Keratinocyte (primary cell): ENCODE results near the gene HOXC5. TPM values are rescaled to one million over a fixed set of nuclear protein-coding genes. Genes with fewer than 3 reads are reported as not detected.

Experiments used
- DNase-seq: peaks from one replicate; pipeline ENCODE4 v3.0.0-alpha.2; 2011; ENCODE audit warnings: low read depth, missing footprints, low spot score
- FAIRE-seq: peaks from 2 replicates; lab custom pipeline; 2011; peaks lifted over from hg19 to GRCh38; lab: Jason Lieb, UNC
- H2AFZ ChIP-seq: 2 replicates; pipeline ENCODE4 v1.6.0; 2012; ENCODE audit warnings: low read length, control low read depth, inconsistent platforms; ENCODE audit not compliant: control insufficient read depth
- H3K27ac ChIP-seq: 2 replicates; pipeline ENCODE4 v1.5.1; 2011; ENCODE audit warnings: low read length; ENCODE audit not compliant: control insufficient read depth, insufficient read depth
- H3K27me3 ChIP-seq: 3 replicates; pipeline ENCODE4 v1.6.0; 2011; ENCODE audit warnings: low read length; ENCODE audit not compliant: control insufficient read depth, insufficient read depth; ENCODE audit errors: extremely low read depth
- H3K36me3 ChIP-seq, 2 experiments: 2 replicates in 1 of 2; 3 replicates in 1 of 2; pipeline ENCODE4 v1.5.1; 2011; ENCODE audit warnings: low read length in 2 of 2, mild to moderate bottlenecking in 1 of 2; ENCODE audit not compliant: control insufficient read depth in 2 of 2, insufficient read depth in 2 of 2; ENCODE audit errors: extremely low read depth in 1 of 2
- H3K4me1 ChIP-seq: 3 replicates; pipeline ENCODE4 v1.5.1; 2011; ENCODE audit warnings: low read length; ENCODE audit not compliant: control insufficient read depth, insufficient read depth; ENCODE audit errors: extremely low read depth
- H3K4me2 ChIP-seq: 3 replicates; pipeline ENCODE4 v1.6.0; 2011; ENCODE audit warnings: low read depth, low read length; ENCODE audit not compliant: control insufficient read depth, insufficient read depth; ENCODE audit errors: extremely low read depth
- H3K4me3 ChIP-seq, 3 experiments: fragments of 200-600 bp in 1 of 3; sonication (generic) in 1 of 3; 2 replicates in 2 of 3; 3 replicates in 1 of 3; pipeline ENCODE4 v1.5.1; 2011 to 2016; ENCODE audit warnings: low read length in 3 of 3, mild to moderate bottlenecking in 3 of 3, control low read depth in 2 of 3, inconsistent platforms in 1 of 3, low read depth in 1 of 3, mixed read lengths in 1 of 3, mixed run types in 1 of 3, moderate library complexity in 1 of 3; ENCODE audit not compliant: control insufficient read depth in 2 of 3, insufficient read depth in 2 of 3; ENCODE audit errors: extremely low read depth in 1 of 3
- H3K79me2 ChIP-seq: 2 replicates; pipeline ENCODE4 v1.6.0; 2012; ENCODE audit warnings: low read length; ENCODE audit not compliant: control insufficient read depth, insufficient read depth
- H3K9ac ChIP-seq: 3 replicates; pipeline ENCODE4 v1.6.0; 2011; ENCODE audit warnings: low read length; ENCODE audit not compliant: control insufficient read depth, insufficient read depth; ENCODE audit errors: extremely low read depth
- H3K9me1 ChIP-seq: 3 replicates; pipeline ENCODE4 v1.6.0; 2011; ENCODE audit warnings: low read length; ENCODE audit not compliant: control insufficient read depth, insufficient read depth; ENCODE audit errors: extremely low read depth
- H3K9me3 ChIP-seq: 2 replicates; pipeline ENCODE4 v1.5.1; 2012; ENCODE audit warnings: low read depth, low read length; ENCODE audit not compliant: control insufficient read depth
- H4K20me1 ChIP-seq: 3 replicates; pipeline ENCODE4 v1.6.0; 2011; ENCODE audit warnings: low read length; ENCODE audit not compliant: control insufficient read depth, insufficient read depth; ENCODE audit errors: extremely low read depth
- EZH2 ChIP-seq: IDR thresholded peaks from one replicate; pipeline ENCODE4 v1.6.1; 2012; ENCODE audit warnings: inconsistent platforms, mild to moderate bottlenecking, low read length, moderate library complexity
- dilution Hi-C: fragments of 300-500 bp; cut with MboI; formaldehyde crosslinking; loops from one replicate; pipeline ENCODE4 v1.7.0; 2020; ENCODE audit warnings: low sequenced_read_pairs; ENCODE audit not compliant: extremely low pct_ligation_motif_present
- polyA plus RNA-seq, 5 experiments: library from polyadenylated mRNA; depleted of rRNA in 3 of 5; stranded (reverse) in 3 of 5; stranded (forward) in 1 of 5; unstranded in 1 of 5; fragments of >200 nt; gene quantifications; 1 replicate in 1 of 5; 2 replicates in 3 of 5; 3 replicates in 1 of 5; pipeline versions ENCODE4 v1.2.1 to v1.2.3, GENCODE V29; 2011 to 2012; ENCODE audit warnings: missing spikeins in 2 of 5, low read depth in 1 of 5, low replicate concordance in 1 of 5
- TF ChIP-seq, protein P1 (sequence below), 3 experiments: IDR thresholded peaks in 1 of 3; conservative IDR thresholded peaks in 1 of 3; optimal IDR thresholded peaks in 1 of 3; 2 replicates in 2 of 3; 3 replicates in 1 of 3; pipeline versions ENCODE3 to v1.5.1; 2011; ENCODE audit warnings: low read length in 3 of 3, mild to moderate bottlenecking in 3 of 3, moderate library complexity in 2 of 3, control low read depth in 1 of 3, inconsistent platforms in 1 of 3; ENCODE audit not compliant: insufficient read depth in 2 of 3; ENCODE audit errors: extremely low read depth in 1 of 3

Gene HOXC5
- polyA plus RNA-seq, 1 donor (not counting 4 experiments of a cell fraction or from before 2014, with no cell fraction given): 0.18 TPM

- H3K9me3 ChIP-seq: no peaks in the 10 kb centered on the region
- H3K9ac ChIP-seq: peak overlapping the region; percentile 98
- no peaks in the 10 kb centered on the region for H3K9me1 ChIP-seq
- peak overlapping the region; percentile 98 for H3K27ac ChIP-seq
- H3K4me2 ChIP-seq: peak overlapping the region; percentile 94
- H2AFZ ChIP-seq: peak overlapping the region; percentile 78
- H3K4me3 ChIP-seq: peak overlapping the region; percentile 56 to 87 (median 67)
- no peaks in the 10 kb centered on the region for H3K27me3 ChIP-seq
- H3K4me1 ChIP-seq: peaks cover 28% of the 10 kb centered on the region
- no peaks in the 10 kb centered on the region for H3K36me3 ChIP-seq
- TF ChIP-seq, protein P1, sequence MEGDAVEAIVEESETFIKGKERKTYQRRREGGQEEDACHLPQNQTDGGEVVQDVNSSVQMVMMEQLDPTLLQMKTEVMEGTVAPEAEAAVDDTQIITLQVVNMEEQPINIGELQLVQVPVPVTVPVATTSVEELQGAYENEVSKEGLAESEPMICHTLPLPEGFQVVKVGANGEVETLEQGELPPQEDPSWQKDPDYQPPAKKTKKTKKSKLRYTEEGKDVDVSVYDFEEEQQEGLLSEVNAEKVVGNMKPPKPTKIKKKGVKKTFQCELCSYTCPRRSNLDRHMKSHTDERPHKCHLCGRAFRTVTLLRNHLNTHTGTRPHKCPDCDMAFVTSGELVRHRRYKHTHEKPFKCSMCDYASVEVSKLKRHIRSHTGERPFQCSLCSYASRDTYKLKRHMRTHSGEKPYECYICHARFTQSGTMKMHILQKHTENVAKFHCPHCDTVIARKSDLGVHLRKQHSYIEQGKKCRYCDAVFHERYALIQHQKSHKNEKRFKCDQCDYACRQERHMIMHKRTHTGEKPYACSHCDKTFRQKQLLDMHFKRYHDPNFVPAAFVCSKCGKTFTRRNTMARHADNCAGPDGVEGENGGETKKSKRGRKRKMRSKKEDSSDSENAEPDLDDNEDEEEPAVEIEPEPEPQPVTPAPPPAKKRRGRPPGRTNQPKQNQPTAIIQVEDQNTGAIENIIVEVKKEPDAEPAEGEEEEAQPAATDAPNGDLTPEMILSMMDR (optimal IDR thresholded peaks at IDR 0.05 in 1 of 3, IDR thresholded peaks at IDR 0.05 in 1 of 3, conservative IDR thresholded peaks at IDR 0.05 in 1 of 3; ENCODE audit: extremely low read depth in 1 of 3, insufficient read depth in 2 of 3, low read length in 3 of 3): no peak
- TF ChIP-seq EZH2: no peak
- dilution Hi-C loops: no loop called here
- H3K79me2 ChIP-seq: peaks cover 39% of the 10 kb centered on the region
- no peaks in the 10 kb centered on the region for H4K20me1 ChIP-seq
- no peak for DNase-seq
- no peak for FAIRE-seq
Observed at GRCh38 chr12:54016051-54016450, 16.8 kb upstream of the HOXC5 start.

GRCh38 chr12:54016478-54016964, 16.3 kb upstream of the HOXC5 start:
- Histone ChIP-seq H3K27ac (peak overlapping the region; percentile 98), H3K4me2 (peak overlapping the region; percentile 98), H3K9me1 (no peaks in the 10 kb centered on the region), H3K4me1 (peaks cover 33% of the 10 kb centered on the region), H3K79me2 (peaks cover 43% of the 10 kb centered on the region), H3K27me3 (no peaks in the 10 kb centered on the region), H2AFZ (peak overlapping the region; percentile 78), H3K9me3 (no peaks in the 10 kb centered on the region), H3K9ac (peak overlapping the region; percentile 98), H4K20me1 (no peaks in the 10 kb centered on the region), H3K36me3 (no peaks in the 10 kb centered on the region), H3K4me3 (peak overlapping the region; percentile 56 to 95 (median 87))
- FAIRE-seq (peak; percentile 81), DNase-seq (no peak)
- dilution Hi-C loops: no loop called here
- TF ChIP-seq, protein P1 (optimal IDR thresholded peaks at IDR 0.05 in 1 of 3, IDR thresholded peaks at IDR 0.05 in 1 of 3, conservative IDR thresholded peaks at IDR 0.05 in 1 of 3; ENCODE audit: extremely low read depth in 1 of 3, insufficient read depth in 2 of 3, low read length in 3 of 3): no peak
- TF ChIP-seq EZH2: no peak
